ENCODE data around the gene CLCN4. TPM values are rescaled to one million over a fixed set of nuclear protein-coding genes. Genes with fewer than 3 reads are reported as not detected.

The CLCN4 gene
- total and polyA plus RNA-seq, 2 of the 8 experiments (the other 6 are each of a cell fraction or from before 2014, with no cell fraction given) = 3.3 to 11.2 TPM

GRCh38 chrX:10163031-10163430 is 6.3 kb downstream of the CLCN4 start:
- H3K4me3 ChIP-seq (ENCODE audit: extremely low read depth in 1 of 4, insufficient read depth in 2 of 4, low read depth in 3 of 4, low read length in 4 of 4) = no peak overlapping the region
- POLR2A ChIA-PET (ENCODE audit: partially characterized antibody) = no interaction called here
- TF ChIP-seq TCF12 (IDR thresholded peaks at IDR 0.05; ENCODE audit: low read depth, low read length) (no peak), TAF7 (optimal IDR thresholded peaks at IDR 0.05; ENCODE audit: borderline replicate concordance, low read depth, low read length) (no peak), RAD21 (IDR thresholded peaks at IDR 0.05 in 1 of 2, conservative IDR thresholded peaks at IDR 0.05 in 1 of 2; ENCODE audit: low read depth in 2 of 2, low read length in 2 of 2) (no peak), NRF1 (IDR thresholded peaks at IDR 0.05; ENCODE audit: low read depth, low read length) (no peak), USF2 (IDR thresholded peaks at IDR 0.05; ENCODE audit: low read length) (no peak), ZNF274 (IDR thresholded peaks at IDR 0.05; ENCODE audit: borderline replicate concordance, extremely low read depth, low read length) (no peak), BCL11A (IDR thresholded peaks at IDR 0.05; ENCODE audit: low read depth in 2 of 2, low read length in 2 of 2) (no peak), CBX8 (IDR thresholded peaks at IDR 0.05; ENCODE audit: borderline replicate concordance, low read depth, low read length) (no peak), HDAC2 (IDR thresholded peaks at IDR 0.05; ENCODE audit: borderline replicate concordance in 1 of 2, low read depth in 2 of 2, low read length in 2 of 2) (no peak), SRF (IDR thresholded peaks at IDR 0.05; ENCODE audit: low read depth, low read length) (no peak), KDM5A (IDR thresholded peaks at IDR 0.05; ENCODE audit: low read length) (no peak), SP2 (IDR thresholded peaks at IDR 0.05; ENCODE audit: low read length) (no peak), CBX5 (IDR thresholded peaks at IDR 0.05; ENCODE audit: low read depth, low read length) (no peak)

More at GRCh38 chrX:10163031-10163430, 6.3 kb downstream of the CLCN4 start:
- Histone ChIP-seq H2BK15ac (ENCODE audit: low read length) (no peak overlapping the region), H2BK5ac (ENCODE audit: low read depth, low read length) (no peak overlapping the region), H3K79me1 (ENCODE audit: low read depth, low read length) (no peaks in the 10 kb centered on the region; the same call in 1 of the 2 replicates), H3K23ac (ENCODE audit: insufficient read length) (no peak overlapping the region), H3K9ac (replicated peaks in 1 of 4; ENCODE audit: extremely low read depth in 1 of 4, low read depth in 3 of 4, low read length in 3 of 4) (no peak overlapping the region), H3K79me2 (ENCODE audit: control insufficient read depth in 1 of 2, insufficient read depth in 2 of 2, low read length in 2 of 2) (no peaks in the 10 kb centered on the region), H3K4me2 (ENCODE audit: insufficient read depth in 1 of 2, low read depth in 2 of 2, low read length in 2 of 2) (no peak overlapping the region), H4K8ac (ENCODE audit: extremely low read depth, insufficient read depth, low read length) (no peak overlapping the region), H4K5ac (ENCODE audit: insufficient read length, low read depth, low read length) (no peak overlapping the region), H2BK20ac (ENCODE audit: low read length) (no peak overlapping the region), H2AK5ac (ENCODE audit: low read depth, low read length) (no peak overlapping the region), H3K36me3 (ENCODE audit: control insufficient read depth in 2 of 4, insufficient read depth in 4 of 4, low read length in 3 of 4) (no peaks in the 10 kb centered on the region), H4K91ac (replicated peaks; ENCODE audit: insufficient read length, low read length) (no peak overlapping the region), H2BK120ac (replicated peaks; ENCODE audit: low read depth, low read length) (no peak overlapping the region), H3K14ac (ENCODE audit: insufficient read length) (no peak overlapping the region), H3K56ac (replicated peaks; ENCODE audit: insufficient read length, low read depth, low read length) (no peak overlapping the region), H3K18ac (ENCODE audit: extremely low read depth, low read length) (no peak overlapping the region), H2BK12ac (ENCODE audit: low read depth, low read length) (no peak overlapping the region), H2AFZ (ENCODE audit: low read length) (no peak overlapping the region), H3K27ac (ENCODE audit: low read depth, low read length) (no peak overlapping the region), H3K9me3 (ENCODE audit: insufficient read depth in 2 of 2, low read depth in 1 of 2, low read length in 1 of 2) (no peaks in the 10 kb centered on the region), H3K4ac (replicated peaks; ENCODE audit: insufficient read length, low read depth, low read length) (no peak overlapping the region), H4K20me1 (replicated peaks in 1 of 2; ENCODE audit: control insufficient read depth in 1 of 2, insufficient read depth in 2 of 2, low read length in 2 of 2) (peaks cover 0 to 2% of the 10 kb centered on the region in 2 experiments), H3K23me2 (ENCODE audit: low read depth, low read length) (no peaks in the 10 kb centered on the region), H3K27me3 (replicated peaks in 1 of 4; ENCODE audit: control insufficient read depth in 3 of 4, extremely low read depth in 1 of 4, insufficient read depth in 3 of 4, low read length in 3 of 4) (no peaks in the 10 kb centered on the region; a peak in 1 of 7 replicates), H3K4me1 (replicated peaks in 1 of 4; ENCODE audit: control insufficient read depth in 3 of 4, insufficient read depth in 4 of 4, low read length in 3 of 4) (peaks cover 0 to 5% (median 2%) of the 10 kb centered on the region in 4 experiments; a peak in 5 of 7 replicates)
- no peak for FAIRE-seq
- CTCF ChIA-PET (ENCODE audit: partially characterized antibody) = no interaction called here
- no CpG with 5 or more reads among the region's 2 CpGs for WGBS, 2 experiments (ENCODE audit: extremely low coverage in 1 of 2, insufficient coverage in 1 of 2, insufficient read length in 1 of 2, insufficient replicate concordance in 2 of 2, low coverage in 1 of 2, low lambda C conversion rate in 2 of 2, missing lambda C conversion rate in 1 of 2)
- DNase-seq (ENCODE audit: low read depth in 1 of 2, low spot score in 2 of 2) = no peak
